ENCODE data around the gene FAM83E.

DNA sequence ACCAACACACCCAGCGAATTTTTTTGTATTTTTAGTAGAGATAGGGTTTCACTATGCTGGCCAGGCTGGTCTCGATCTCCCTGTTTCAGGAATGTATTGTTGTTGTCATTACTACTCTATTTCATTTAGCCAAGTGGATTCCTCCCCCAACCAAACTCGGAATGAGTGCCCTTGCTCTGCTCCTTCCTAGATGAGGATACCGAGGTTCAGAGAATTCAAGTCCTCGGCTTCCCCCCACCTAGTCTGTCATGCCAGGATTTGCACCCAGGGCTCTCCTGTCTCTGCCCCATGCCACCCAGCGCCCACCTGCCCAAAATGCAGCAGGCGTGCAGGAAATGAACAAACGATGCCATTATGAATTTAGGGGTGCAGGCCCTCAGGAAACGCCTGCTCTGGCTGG is 11.9 kb downstream of the FAM83E start:
- TF ChIP-seq, protein P1, sequence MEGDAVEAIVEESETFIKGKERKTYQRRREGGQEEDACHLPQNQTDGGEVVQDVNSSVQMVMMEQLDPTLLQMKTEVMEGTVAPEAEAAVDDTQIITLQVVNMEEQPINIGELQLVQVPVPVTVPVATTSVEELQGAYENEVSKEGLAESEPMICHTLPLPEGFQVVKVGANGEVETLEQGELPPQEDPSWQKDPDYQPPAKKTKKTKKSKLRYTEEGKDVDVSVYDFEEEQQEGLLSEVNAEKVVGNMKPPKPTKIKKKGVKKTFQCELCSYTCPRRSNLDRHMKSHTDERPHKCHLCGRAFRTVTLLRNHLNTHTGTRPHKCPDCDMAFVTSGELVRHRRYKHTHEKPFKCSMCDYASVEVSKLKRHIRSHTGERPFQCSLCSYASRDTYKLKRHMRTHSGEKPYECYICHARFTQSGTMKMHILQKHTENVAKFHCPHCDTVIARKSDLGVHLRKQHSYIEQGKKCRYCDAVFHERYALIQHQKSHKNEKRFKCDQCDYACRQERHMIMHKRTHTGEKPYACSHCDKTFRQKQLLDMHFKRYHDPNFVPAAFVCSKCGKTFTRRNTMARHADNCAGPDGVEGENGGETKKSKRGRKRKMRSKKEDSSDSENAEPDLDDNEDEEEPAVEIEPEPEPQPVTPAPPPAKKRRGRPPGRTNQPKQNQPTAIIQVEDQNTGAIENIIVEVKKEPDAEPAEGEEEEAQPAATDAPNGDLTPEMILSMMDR (IDR thresholded peaks at IDR 0.05), result no peak
- no peak for TF ChIP-seq POLR2A (IDR thresholded peaks at IDR 0.05)

Measured in testis (tissue), 2 donors.